GM12878 (cell line): ENCODE results near the gene C16orf90. TPM values are rescaled to one million over a fixed set of nuclear protein-coding genes. Genes with fewer than 3 reads are reported as not detected.

ENCODE experiments used
- ATAC-seq: fragments of 200-7000 bp; cut with Tn5 transposase; 3 replicates; pipeline ENCODE4 v1.9.1; 2020; ENCODE audit warnings: mild to moderate bottlenecking, moderate library complexity
- BruUV-seq: library from RNA; stranded (reverse); fragments of 400-500 nt; replicated peaks from 2 replicates; lab custom pipeline; 2021; lab: Mats Ljungman, UMichigan
- CTCF ChIA-PET: fragments of 300-600 bp; sonication (Branson Sonifier 250); formaldehyde crosslinking; extraction: SDS; loops from one replicate; lab custom pipeline; 2021; ENCODE audit warnings: inconsistent platforms; lab: Yijun Ruan, JAX
- POLR2A ChIA-PET: fragments of 350-600 bp; formaldehyde crosslinking; extraction: SDS; loops from one replicate; lab custom pipeline; 2021; ENCODE audit warnings: inconsistent platforms; lab: Charles Lee
- RAD21 ChIA-PET: fragments of 300-600 bp; sonication (Branson Sonifier 250); formaldehyde crosslinking; loops from one replicate; lab custom pipeline; 2023; ENCODE audit warnings: antibody characterized with exemption; ENCODE audit not compliant: unreplicated experiment; lab: Charles Lee
- SMC1A ChIA-PET: fragments of 300-600 bp; sonication (Branson Sonifier 250); formaldehyde crosslinking; loops from one replicate; lab custom pipeline; 2023; ENCODE audit not compliant: unreplicated experiment, uncharacterized antibody; lab: Charles Lee
- DNase-seq: peaks from one replicate; pipeline ENCODE4 v3.0.0-alpha.2; 2011; ENCODE audit warnings: low read depth, low spot score
- FAIRE-seq: peaks from 3 replicates; lab custom pipeline; 2011; peaks lifted over from hg19 to GRCh38; lab: Jason Lieb, UNC
- H2AFZ ChIP-seq: 2 replicates; pipeline ENCODE4 v1.6.0; 2011; ENCODE audit warnings: low read depth, low read length, control low read depth; ENCODE audit not compliant: control insufficient read depth
- H3K27ac ChIP-seq: 2 replicates; pipeline ENCODE4 v1.5.1; 2011; ENCODE audit warnings: control low read depth; ENCODE audit not compliant: control insufficient read depth, insufficient read depth
- H3K27me3 ChIP-seq, 2 experiments: replicated peaks in 1 of 2; 2 replicates each; pipeline versions ENCODE4 v1.6.0 to v1.6.1; 2011; ENCODE audit warnings: low read length in 1 of 2; ENCODE audit not compliant: control insufficient read depth in 2 of 2, insufficient read depth in 2 of 2
- H3K36me3 ChIP-seq, 2 experiments: 2 replicates each; pipeline ENCODE4 v1.5.1; 2011; ENCODE audit warnings: low read length in 1 of 2; ENCODE audit not compliant: control insufficient read depth in 2 of 2, insufficient read depth in 2 of 2
- H3K4me1 ChIP-seq: 2 replicates; pipeline ENCODE4 v1.6.1; 2011; ENCODE audit warnings: mild to moderate bottlenecking, low read length, moderate library complexity, mixed read lengths; ENCODE audit not compliant: control insufficient read depth, insufficient read depth
- H3K4me2 ChIP-seq: 2 replicates; pipeline ENCODE4 v1.6.0; 2011; ENCODE audit warnings: control low read depth; ENCODE audit not compliant: control insufficient read depth, insufficient read depth
- H3K4me3 ChIP-seq: fragments of 200-600 bp; sonication (generic); 2 replicates; pipeline ENCODE4 v1.5.1; 2016
- H3K79me2 ChIP-seq: 2 replicates; pipeline ENCODE4 v1.6.0; 2011; ENCODE audit warnings: low read length; ENCODE audit not compliant: control insufficient read depth, insufficient read depth
- H3K9ac ChIP-seq: 2 replicates; pipeline ENCODE4 v1.8.0; 2011; ENCODE audit warnings: low read length, control low read depth, mixed read lengths; ENCODE audit not compliant: control insufficient read depth, insufficient read depth
- H3K9me3 ChIP-seq: replicated peaks from 3 replicates; pipeline ENCODE4 v1.5.1; 2011; ENCODE audit warnings: mild to moderate bottlenecking, low read length; ENCODE audit not compliant: control insufficient read depth, insufficient read depth
- H4K20me1 ChIP-seq: 2 replicates; pipeline ENCODE4 v1.6.0; 2011; ENCODE audit not compliant: control insufficient read depth, insufficient read depth
- ATF2 ChIP-seq: IDR thresholded peaks from 2 replicates; pipeline ENCODE4 v1.6.1; 2012; ENCODE audit warnings: low read length, inconsistent platforms
- CBX3 ChIP-seq: fragments of 200-600 bp; sonication (generic); IDR thresholded peaks from 2 replicates; pipeline ENCODE4 v1.6.1; 2016; ENCODE audit warnings: low read depth, borderline replicate concordance
- IRF4 ChIP-seq: IDR thresholded peaks from 2 replicates; pipeline ENCODE4 v1.6.1; 2011; ENCODE audit warnings: low read depth, low read length
- JUND ChIP-seq: IDR thresholded peaks from 2 replicates; pipeline ENCODE4 v1.6.1; 2012; ENCODE audit warnings: low read depth, mild to moderate bottlenecking, low read length, improper control_type of control experiment, moderate library complexity
- RAD51 ChIP-seq: fragments of 450-650 bp; IDR thresholded peaks from 2 replicates; pipeline ENCODE4 v1.6.1; 2016; ENCODE audit warnings: moderate library complexity, mild to moderate bottlenecking, inconsistent platforms
- WGBS: methylation state at CpG from one replicate; pipeline ENCODE4 v1.1.6; 2016; ENCODE audit warnings: low lambda C conversion rate; ENCODE audit not compliant: insufficient replicate concordance, insufficient coverage; ENCODE audit errors: missing lambda C conversion rate; 5-methylcytosine and 5-hydroxymethylcytosine counted together
- in situ Hi-C: fragments of 300-500 bp; cut with MboI; formaldehyde crosslinking; loops from 9 replicates; pipeline ENCODE4 v1.14.3; 2018; ENCODE audit warnings: mixed read lengths
- intact Hi-C: fragments of 100-400 bp; cut with micrococcal nuclease; formaldehyde crosslinking; loops from one replicate; pipeline ENCODE4 v1.14.2; 2022; ENCODE audit not compliant: unreplicated experiment
- polyA plus RNA-seq, 11 experiments: library from polyadenylated mRNA; depleted of rRNA in 4 of 11; unstranded in 6 of 11; stranded (reverse) in 5 of 11; fragments of >200 nt; fragmentation: Nextera tagmentation in 4 of 11; fragmentation: Illumina TruSeq in 1 of 11; extraction: Ambion mirVana in 4 of 11; extraction: Trizol in 1 of 11; gene quantifications; 1 replicate in 1 of 11; 2 replicates in 10 of 11; pipeline versions ENCODE4 v1.2.1 to v1.2.3, GENCODE V29; 2011 to 2016; ENCODE audit warnings: inconsistent platforms in 2 of 11, missing spikeins in 2 of 11, low read depth in 1 of 11
- total RNA-seq, 4 experiments: library from RNA; depleted of rRNA in 3 of 4; stranded (reverse); fragments of >200 nt in 3 of 4; fragmentation: Illumina TruSeq in 1 of 4; extraction: Trizol in 1 of 4; gene quantifications; 2 replicates each; pipeline versions ENCODE4 v1.2.1 to v1.2.3, GENCODE V29; 2013 to 2021
- TF ChIP-seq, protein P1 (sequence below): fragments of 450-650 bp; IDR thresholded peaks from 2 replicates; pipeline ENCODE4 v1.6.1; 2016; ENCODE audit warnings: mild to moderate bottlenecking

The C16orf90 gene
- total and polyA plus RNA-seq, 10 of the 15 experiments (the other 5 are each of a cell fraction or from before 2014, with no cell fraction given) = not detected

DNA sequence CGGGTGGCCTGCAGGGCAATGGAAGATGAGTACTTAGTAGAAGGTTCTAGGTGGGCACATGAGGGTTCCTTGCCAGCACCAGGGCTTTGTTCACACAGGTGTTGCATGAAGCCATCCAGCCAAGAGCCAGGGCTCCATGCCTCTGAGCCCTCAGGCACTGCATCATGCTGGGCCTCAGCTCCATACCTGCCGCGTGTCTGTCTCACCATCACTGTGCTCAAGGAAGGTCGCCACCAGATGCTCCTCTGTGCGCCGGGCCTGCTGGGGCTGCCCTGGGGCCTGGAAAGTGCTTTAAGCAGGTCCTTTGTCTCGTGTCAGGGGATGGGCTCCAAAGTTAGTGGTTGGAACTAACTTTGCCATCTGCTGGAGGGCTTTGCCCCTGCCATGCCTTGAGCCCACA lies 25.6 kb downstream of the C16orf90 start:
- Histone ChIP-seq H3K4me2 (no peak overlapping the region), H3K9me3 (peaks cover 13% of the 10 kb centered on the region), H3K4me3 (no peak overlapping the region), H3K4me1 (no peaks in the 10 kb centered on the region), H3K27ac (no peak overlapping the region), H3K79me2 (peaks cover 40% of the 10 kb centered on the region), H3K27me3 (no peaks in the 10 kb centered on the region), H4K20me1 (no peaks in the 10 kb centered on the region), H3K36me3 (peaks cover 5 to 12% of the 10 kb centered on the region in 2 experiments; a peak in 3 of 4 replicates), H2AFZ (no peak overlapping the region), H3K9ac (no peak overlapping the region)
- DNase-seq (no peak), FAIRE-seq (no peak), ATAC-seq (no peak)
- in situ Hi-C loops = no loop called here
- no TSS peak for BruUV-seq
- SMC1A ChIA-PET = no interaction called here
- POLR2A ChIA-PET = no interaction called here
- 100% methylated on average over 7 of the region's 7 CpGs for WGBS
- CTCF ChIA-PET = no interaction called here
- RAD21 ChIA-PET = no interaction called here
- intact Hi-C loops = no loop called here
- TF ChIP-seq CBX3 = no peak
- no peak for TF ChIP-seq JUND
- TF ChIP-seq IRF4 = no peak
- TF ChIP-seq, protein P1, sequence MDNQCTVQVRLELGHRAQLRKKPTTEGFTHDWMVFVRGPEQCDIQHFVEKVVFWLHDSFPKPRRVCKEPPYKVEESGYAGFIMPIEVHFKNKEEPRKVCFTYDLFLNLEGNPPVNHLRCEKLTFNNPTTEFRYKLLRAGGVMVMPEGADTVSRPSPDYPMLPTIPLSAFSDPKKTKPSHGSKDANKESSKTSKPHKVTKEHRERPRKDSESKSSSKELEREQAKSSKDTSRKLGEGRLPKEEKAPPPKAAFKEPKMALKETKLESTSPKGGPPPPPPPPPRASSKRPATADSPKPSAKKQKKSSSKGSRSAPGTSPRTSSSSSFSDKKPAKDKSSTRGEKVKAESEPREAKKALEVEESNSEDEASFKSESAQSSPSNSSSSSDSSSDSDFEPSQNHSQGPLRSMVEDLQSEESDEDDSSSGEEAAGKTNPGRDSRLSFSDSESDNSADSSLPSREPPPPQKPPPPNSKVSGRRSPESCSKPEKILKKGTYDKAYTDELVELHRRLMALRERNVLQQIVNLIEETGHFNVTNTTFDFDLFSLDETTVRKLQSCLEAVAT = no peak
- TF ChIP-seq RAD51 = no peak
- TF ChIP-seq ATF2 = no peak
